ENCODE data around the gene TRIM34. TPM values are rescaled to one million over a fixed set of nuclear protein-coding genes. Genes with fewer than 3 reads are reported as not detected.
"Not testable (repeated sequence)": the region's sequence is repeated elsewhere in the genome, so short reads cannot be mapped to it uniquely, and the experiment has no call there.

Gene TRIM34
- total RNA-seq, 1 experiment from 2014 or later: 0.41 TPM

- no TSS peak for BruUV-seq (replicated peaks)
- H3K27me3 ChIP-seq (replicated peaks; ENCODE audit: insufficient read depth, low read depth, low read length, poor library complexity): no peaks in the 10 kb centered on the region
- TF ChIP-seq, protein P1, sequence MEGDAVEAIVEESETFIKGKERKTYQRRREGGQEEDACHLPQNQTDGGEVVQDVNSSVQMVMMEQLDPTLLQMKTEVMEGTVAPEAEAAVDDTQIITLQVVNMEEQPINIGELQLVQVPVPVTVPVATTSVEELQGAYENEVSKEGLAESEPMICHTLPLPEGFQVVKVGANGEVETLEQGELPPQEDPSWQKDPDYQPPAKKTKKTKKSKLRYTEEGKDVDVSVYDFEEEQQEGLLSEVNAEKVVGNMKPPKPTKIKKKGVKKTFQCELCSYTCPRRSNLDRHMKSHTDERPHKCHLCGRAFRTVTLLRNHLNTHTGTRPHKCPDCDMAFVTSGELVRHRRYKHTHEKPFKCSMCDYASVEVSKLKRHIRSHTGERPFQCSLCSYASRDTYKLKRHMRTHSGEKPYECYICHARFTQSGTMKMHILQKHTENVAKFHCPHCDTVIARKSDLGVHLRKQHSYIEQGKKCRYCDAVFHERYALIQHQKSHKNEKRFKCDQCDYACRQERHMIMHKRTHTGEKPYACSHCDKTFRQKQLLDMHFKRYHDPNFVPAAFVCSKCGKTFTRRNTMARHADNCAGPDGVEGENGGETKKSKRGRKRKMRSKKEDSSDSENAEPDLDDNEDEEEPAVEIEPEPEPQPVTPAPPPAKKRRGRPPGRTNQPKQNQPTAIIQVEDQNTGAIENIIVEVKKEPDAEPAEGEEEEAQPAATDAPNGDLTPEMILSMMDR (conservative IDR thresholded peaks at IDR 0.05; ENCODE audit: low read depth, low read length): no peak
- TF ChIP-seq EZH2 (IDR thresholded peaks at IDR 0.05; ENCODE audit: borderline replicate concordance, low read depth, low read length, poor library complexity, severe bottlenecking): no peak
- ChIA-PET CTCF (no interaction called here), POLR2A (ENCODE audit: low non-redundant PET) (no interaction called here)
- no peak within 1 kb of the TSS for H3K27ac ChIP-seq (ENCODE audit: low read depth, low read length, poor library complexity, severe bottlenecking)
- no peak for DNase-seq (ENCODE audit: low spot score)
- no peak within 1 kb of the TSS for H3K4me3 ChIP-seq (ENCODE audit: low read depth, low read length, poor library complexity, severe bottlenecking)
- H3K36me3 ChIP-seq (ENCODE audit: insufficient read depth, low read length, poor library complexity, severe bottlenecking): no peaks in the 10 kb centered on the region
- no peaks in the 10 kb centered on the region for H3K9me3 ChIP-seq (ENCODE audit: low read depth, low read length, poor library complexity, severe bottlenecking)
- H3K4me1 ChIP-seq (ENCODE audit: insufficient read depth, low read length, poor library complexity, severe bottlenecking): no peaks in the 10 kb centered on the region
- intact Hi-C loops (cut with micrococcal nuclease; ENCODE audit: unreplicated experiment): no loop called here
Observed at GRCh38 chr11:5580577-5580976, 44.2 kb upstream of the TRIM34 start, which contains the start of gene OR52B6. OR52B6 (plus strand) TSS chr11:5580877; CDS start chr11:5580877, 0 bp downstream.

GRCh38 chr11:5581014-5581413 lies 43.8 kb upstream of the TRIM34 start:
- Histone ChIP-seq H3K9me3 (ENCODE audit: low read depth, low read length, poor library complexity, severe bottlenecking) (no peaks in the 10 kb centered on the region), H3K27ac (ENCODE audit: low read depth, low read length, poor library complexity, severe bottlenecking) (no peak overlapping the region), H3K27me3 (replicated peaks; ENCODE audit: insufficient read depth, low read depth, low read length, poor library complexity) (no peaks in the 10 kb centered on the region), H3K36me3 (ENCODE audit: insufficient read depth, low read length, poor library complexity, severe bottlenecking) (no peaks in the 10 kb centered on the region), H3K4me3 (ENCODE audit: low read depth, low read length, poor library complexity, severe bottlenecking) (no peak overlapping the region), H3K4me1 (ENCODE audit: insufficient read depth, low read length, poor library complexity, severe bottlenecking) (no peaks in the 10 kb centered on the region)
- TF ChIP-seq, protein P1 (conservative IDR thresholded peaks at IDR 0.05; ENCODE audit: low read depth, low read length): no peak
- TF ChIP-seq EZH2 (IDR thresholded peaks at IDR 0.05; ENCODE audit: borderline replicate concordance, low read depth, low read length, poor library complexity, severe bottlenecking): no peak
- intact Hi-C loops (cut with micrococcal nuclease; ENCODE audit: unreplicated experiment): no loop called here
- CTCF ChIA-PET: no interaction called here
- no peak for DNase-seq (ENCODE audit: low spot score)
- POLR2A ChIA-PET (ENCODE audit: low non-redundant PET): no interaction called here
- BruUV-seq (replicated peaks): no TSS peak

DNA sequence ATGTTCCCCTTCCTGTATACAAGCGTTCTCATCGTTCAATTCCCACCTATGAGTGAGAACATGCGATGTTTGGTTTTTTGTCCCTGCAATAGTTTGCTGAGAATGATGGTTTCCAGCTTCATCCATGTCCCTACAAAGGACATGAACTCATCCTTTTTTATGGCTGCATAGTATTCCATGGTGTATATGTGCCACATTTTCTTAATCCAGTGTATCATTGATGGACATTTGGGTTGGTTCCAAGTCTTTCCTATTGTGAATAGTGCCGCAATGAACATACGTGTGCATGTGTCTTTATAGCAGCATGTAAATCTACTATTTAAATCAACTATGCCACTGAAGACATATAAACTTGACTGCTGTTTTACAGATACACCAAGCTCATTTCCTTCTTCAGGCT lies 40.3 kb upstream of the TRIM34 start:
- H3K27me3 ChIP-seq (replicated peaks; ENCODE audit: insufficient read depth, low read depth, low read length, poor library complexity); H3K27ac ChIP-seq (ENCODE audit: low read depth, low read length, poor library complexity, severe bottlenecking); H3K4me3 ChIP-seq (ENCODE audit: low read depth, low read length, poor library complexity, severe bottlenecking); H3K36me3 ChIP-seq (ENCODE audit: insufficient read depth, low read length, poor library complexity, severe bottlenecking); H3K4me1 ChIP-seq (ENCODE audit: insufficient read depth, low read length, poor library complexity, severe bottlenecking); BruUV-seq (replicated peaks); intact Hi-C loops (cut with micrococcal nuclease; ENCODE audit: unreplicated experiment); H3K9me3 ChIP-seq (ENCODE audit: low read depth, low read length, poor library complexity, severe bottlenecking); CTCF ChIA-PET; DNase-seq (ENCODE audit: low spot score); POLR2A ChIA-PET (ENCODE audit: low non-redundant PET): not testable (repeated sequence)

DNA sequence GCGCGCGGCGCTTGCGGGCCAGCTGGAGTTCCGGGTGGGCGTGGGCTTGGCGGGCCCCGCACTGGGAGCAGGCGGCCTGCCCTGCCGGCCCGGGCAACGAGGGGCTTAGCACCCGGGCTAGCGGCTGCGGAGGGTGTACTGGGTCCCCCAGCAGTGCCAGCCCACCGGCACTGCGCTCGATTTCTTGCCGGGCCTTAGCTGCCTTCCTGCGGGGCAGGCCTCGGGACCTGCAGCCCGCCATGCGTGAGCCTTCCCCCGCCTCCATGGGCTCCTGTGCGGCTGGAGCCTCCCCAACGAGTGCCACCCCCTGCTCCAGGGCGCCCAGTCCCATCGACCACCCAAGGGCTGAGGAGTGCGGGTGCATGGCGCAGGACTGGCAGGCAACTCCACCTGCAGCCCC lies 34.9 kb upstream of the TRIM34 start:
- H3K36me3 ChIP-seq (ENCODE audit: insufficient read depth, low read length, poor library complexity, severe bottlenecking); H3K27ac ChIP-seq (ENCODE audit: low read depth, low read length, poor library complexity, severe bottlenecking); H3K4me3 ChIP-seq (ENCODE audit: low read depth, low read length, poor library complexity, severe bottlenecking); POLR2A ChIA-PET (ENCODE audit: low non-redundant PET); H3K9me3 ChIP-seq (ENCODE audit: low read depth, low read length, poor library complexity, severe bottlenecking); H3K27me3 ChIP-seq (replicated peaks; ENCODE audit: insufficient read depth, low read depth, low read length, poor library complexity); CTCF ChIA-PET; DNase-seq (ENCODE audit: low spot score); intact Hi-C loops (cut with micrococcal nuclease; ENCODE audit: unreplicated experiment); BruUV-seq (replicated peaks); H3K4me1 ChIP-seq (ENCODE audit: insufficient read depth, low read length, poor library complexity, severe bottlenecking): not testable (repeated sequence)

All from A673 (cell line).